Liver (tissue), 9 donors: ENCODE data around the gene DDX42. TPM values are rescaled to one million over a fixed set of nuclear protein-coding genes. Genes with fewer than 3 reads are reported as not detected.

Experiments
- DNase-seq: peaks from one replicate; pipeline ENCODE4 v3.0.0-alpha.2; 2017; ENCODE audit warnings: low spot score
- H3K27ac ChIP-seq, 2 donors: one replicate each; pipeline ENCODE4 v1.7.0; 2013; ENCODE audit warnings: inconsistent platforms in 2 of 2, low read length in 2 of 2, control low read depth in 1 of 2, low read depth in 1 of 2, mild to moderate bottlenecking in 1 of 2
- H3K27me3 ChIP-seq, 4 donors: one replicate each; pipeline versions ENCODE4 v1.6.1 to v1.7.0; 2013; ENCODE audit warnings: low read length in 3 of 4, inconsistent platforms in 1 of 4, mild to moderate bottlenecking in 1 of 4, moderate library complexity in 1 of 4; ENCODE audit not compliant: control insufficient read depth in 4 of 4, insufficient read depth in 4 of 4
- H3K36me3 ChIP-seq, 4 donors: one replicate each; pipeline versions ENCODE4 v1.6.1 to v1.7.0; 2013; ENCODE audit warnings: low read length in 3 of 4, mild to moderate bottlenecking in 3 of 4, low read depth in 1 of 4, moderate library complexity in 1 of 4; ENCODE audit not compliant: control insufficient read depth in 4 of 4, insufficient read depth in 3 of 4
- H3K4me1 ChIP-seq, 4 donors: one replicate each; pipeline versions ENCODE4 v1.6.1 to v1.7.0; 2013; ENCODE audit warnings: low read length in 3 of 4, mild to moderate bottlenecking in 3 of 4, moderate library complexity in 1 of 4; ENCODE audit not compliant: control insufficient read depth in 4 of 4, insufficient read depth in 4 of 4
- H3K4me3 ChIP-seq, 3 donors: one replicate each; pipeline versions ENCODE4 v1.6.1 to v1.7.0; 2013; ENCODE audit warnings: low read length in 3 of 3, control low read depth in 1 of 3, low read depth in 1 of 3, mild to moderate bottlenecking in 1 of 3
- H3K9ac ChIP-seq, 2 donors: one replicate each; pipeline ENCODE4 v1.7.0; 2013; ENCODE audit warnings: low read length in 2 of 2, mild to moderate bottlenecking in 2 of 2, moderate library complexity in 2 of 2, control low read depth in 1 of 2, low read depth in 1 of 2
- H3K9me3 ChIP-seq, 4 donors: one replicate each; pipeline versions ENCODE4 v1.6.1 to v1.7.0; 2013; ENCODE audit warnings: low read length in 3 of 4; ENCODE audit not compliant: control insufficient read depth in 4 of 4
- ATF3 ChIP-seq: IDR thresholded peaks from 2 replicates; pipeline ENCODE4 v1.6.1; 2016; ENCODE audit warnings: antibody characterized with exemption
- EGR1 ChIP-seq, 2 donors: IDR thresholded peaks; 2 replicates each; pipeline ENCODE4 v1.6.1; 2016 to 2018; ENCODE audit warnings: antibody characterized with exemption in 2 of 2, low read depth in 2 of 2
- FOXA1 ChIP-seq: IDR thresholded peaks from 2 replicates; pipeline ENCODE4 v1.6.1; 2016; ENCODE audit warnings: antibody characterized with exemption
- FOXA2 ChIP-seq: IDR thresholded peaks from 2 replicates; pipeline ENCODE4 v1.6.1; 2016; ENCODE audit warnings: antibody characterized with exemption
- GABPA ChIP-seq, 2 donors: IDR thresholded peaks in 1 of 2; conservative IDR thresholded peaks in 1 of 2; 2 replicates each; pipeline ENCODE4 v1.6.1; 2016; ENCODE audit warnings: antibody characterized with exemption in 2 of 2, mild to moderate bottlenecking in 1 of 2, moderate library complexity in 1 of 2
- HNF4A ChIP-seq, 2 donors: conservative IDR thresholded peaks; 2 replicates each; pipeline ENCODE4 v1.6.1; 2016; ENCODE audit warnings: antibody characterized with exemption in 2 of 2, mild to moderate bottlenecking in 2 of 2
- HNF4G ChIP-seq: IDR thresholded peaks from 2 replicates; pipeline ENCODE4 v1.6.1; 2016; ENCODE audit warnings: antibody characterized with exemption
- JUND ChIP-seq, 2 donors: IDR thresholded peaks; 2 replicates each; pipeline ENCODE4 v1.6.1; 2016; ENCODE audit warnings: antibody characterized with exemption in 2 of 2
- NR2F2 ChIP-seq: IDR thresholded peaks from 2 replicates; pipeline ENCODE4 v1.6.1; 2016; ENCODE audit warnings: antibody characterized with exemption
- RAD21 ChIP-seq, 2 donors: IDR thresholded peaks; 2 replicates each; pipeline ENCODE4 v1.6.1; 2016; ENCODE audit warnings: antibody characterized with exemption in 2 of 2, mild to moderate bottlenecking in 2 of 2
- RXRA ChIP-seq, 2 donors: IDR thresholded peaks; 2 replicates each; pipeline ENCODE4 v1.6.1; 2017 to 2018; ENCODE audit warnings: antibody characterized with exemption in 2 of 2, mild to moderate bottlenecking in 1 of 2
- SP1 ChIP-seq: IDR thresholded peaks from 2 replicates; pipeline ENCODE4 v1.6.1; 2018; ENCODE audit warnings: antibody characterized with exemption, mild to moderate bottlenecking
- TAF1 ChIP-seq: conservative IDR thresholded peaks from 2 replicates; pipeline ENCODE4 v1.6.1; 2016; ENCODE audit warnings: antibody characterized with exemption, mild to moderate bottlenecking
- YY1 ChIP-seq: IDR thresholded peaks from 2 replicates; pipeline ENCODE4 v1.6.1; 2016; ENCODE audit warnings: antibody characterized with exemption, mild to moderate bottlenecking
- WGBS: extraction: QIAGEN DNeasy Blood & Tissue Kit; methylation state at CpG from one replicate; pipeline ENCODE4 v1.1.7; 2013; 5-methylcytosine and 5-hydroxymethylcytosine counted together
- polyA plus RNA-seq, 2 donors: library from polyadenylated mRNA; stranded (reverse) in 1 of 2; unstranded in 1 of 2; fragments of 200-250 nt in 1 of 2; fragments of >200 nt in 1 of 2; fragmentation: Nextera tagmentation in 1 of 2; extraction: Ambion mirVana in 1 of 2; gene quantifications; one replicate each; pipeline versions ENCODE4 v1.2.1 to v1.2.3, GENCODE V29; 2013 to 2015
- total RNA-seq, 2 donors: library from RNA; depleted of rRNA; stranded (reverse); fragments of >200 nt; gene quantifications; one replicate each; pipeline ENCODE4 v1.2.3, GENCODE V29; 2014
- TF ChIP-seq, protein P1 (sequence below): IDR thresholded peaks from 2 replicates; pipeline ENCODE4 v1.6.1; 2016; ENCODE audit warnings: antibody characterized with exemption
- TF ChIP-seq, protein P2 (sequence below): fragments of 150-350 bp; IDR thresholded peaks from 2 replicates; pipeline ENCODE4 v1.5.1; 2017; ENCODE audit warnings: improper control_type of control experiment, low read depth, low read length; ENCODE audit not compliant: missing input control
- TF ChIP-seq, protein P3 (sequence below): IDR thresholded peaks from 2 replicates; pipeline ENCODE4 v1.6.1; 2016; ENCODE audit warnings: antibody characterized with exemption, mild to moderate bottlenecking
- TF ChIP-seq, protein P4 (sequence below): IDR thresholded peaks from 2 replicates; pipeline ENCODE4 v1.6.1; 2016; ENCODE audit warnings: antibody characterized with exemption
- donor health status: healthy.
- donor health status: healthy.
- donor health status: healthy.
- donor health status: healthy.
- donor health status: healthy.

The DDX42 gene
- total and polyA plus RNA-seq, 4 donors: 15.0 to 64.2 (median 29.9) TPM

GRCh38 chr17:63823659-63824331, 49.8 kb downstream of the DDX42 start:
- DNase-seq: no peak
- no peaks in the 10 kb centered on the region for H3K9me3 ChIP-seq
- no peak overlapping the region for H3K27ac ChIP-seq
- peaks cover 0 to 34% (median 29%) of the 10 kb centered on the region in 4 donors for H3K4me1 ChIP-seq
- no peaks in the 10 kb centered on the region for H3K27me3 ChIP-seq
- no peak overlapping the region for H3K9ac ChIP-seq
- no peak overlapping the region for H3K4me3 ChIP-seq
- peaks cover 4 to 61% (median 44%) of the 10 kb centered on the region in 4 donors for H3K36me3 ChIP-seq
- TF ChIP-seq, protein P1, sequence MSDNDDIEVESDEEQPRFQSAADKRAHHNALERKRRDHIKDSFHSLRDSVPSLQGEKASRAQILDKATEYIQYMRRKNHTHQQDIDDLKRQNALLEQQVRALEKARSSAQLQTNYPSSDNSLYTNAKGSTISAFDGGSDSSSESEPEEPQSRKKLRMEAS: no peak
- TF ChIP-seq HNF4G (no peak), FOXA2 (no peak), RXRA (IDR thresholded peaks at IDR 0.05) (no peak), JUND (IDR thresholded peaks at IDR 0.05) (no peak), EGR1 (IDR thresholded peaks at IDR 0.05; ENCODE audit: low read depth in 2 of 2) (no peak), SP1 (no peak), YY1 (no peak), TAF1 (no peak), GABPA (IDR thresholded peaks at IDR 0.05 in 1 of 2, conservative IDR thresholded peaks at IDR 0.05 in 1 of 2) (no peak), RAD21 (IDR thresholded peaks at IDR 0.05) (no peak), HNF4A (conservative IDR thresholded peaks at IDR 0.05) (no peak), ATF3 (no peak), NR2F2 (no peak), FOXA1 (no peak)
- TF ChIP-seq, protein P2, sequence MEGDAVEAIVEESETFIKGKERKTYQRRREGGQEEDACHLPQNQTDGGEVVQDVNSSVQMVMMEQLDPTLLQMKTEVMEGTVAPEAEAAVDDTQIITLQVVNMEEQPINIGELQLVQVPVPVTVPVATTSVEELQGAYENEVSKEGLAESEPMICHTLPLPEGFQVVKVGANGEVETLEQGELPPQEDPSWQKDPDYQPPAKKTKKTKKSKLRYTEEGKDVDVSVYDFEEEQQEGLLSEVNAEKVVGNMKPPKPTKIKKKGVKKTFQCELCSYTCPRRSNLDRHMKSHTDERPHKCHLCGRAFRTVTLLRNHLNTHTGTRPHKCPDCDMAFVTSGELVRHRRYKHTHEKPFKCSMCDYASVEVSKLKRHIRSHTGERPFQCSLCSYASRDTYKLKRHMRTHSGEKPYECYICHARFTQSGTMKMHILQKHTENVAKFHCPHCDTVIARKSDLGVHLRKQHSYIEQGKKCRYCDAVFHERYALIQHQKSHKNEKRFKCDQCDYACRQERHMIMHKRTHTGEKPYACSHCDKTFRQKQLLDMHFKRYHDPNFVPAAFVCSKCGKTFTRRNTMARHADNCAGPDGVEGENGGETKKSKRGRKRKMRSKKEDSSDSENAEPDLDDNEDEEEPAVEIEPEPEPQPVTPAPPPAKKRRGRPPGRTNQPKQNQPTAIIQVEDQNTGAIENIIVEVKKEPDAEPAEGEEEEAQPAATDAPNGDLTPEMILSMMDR: no peak
- TF ChIP-seq, protein P3, sequence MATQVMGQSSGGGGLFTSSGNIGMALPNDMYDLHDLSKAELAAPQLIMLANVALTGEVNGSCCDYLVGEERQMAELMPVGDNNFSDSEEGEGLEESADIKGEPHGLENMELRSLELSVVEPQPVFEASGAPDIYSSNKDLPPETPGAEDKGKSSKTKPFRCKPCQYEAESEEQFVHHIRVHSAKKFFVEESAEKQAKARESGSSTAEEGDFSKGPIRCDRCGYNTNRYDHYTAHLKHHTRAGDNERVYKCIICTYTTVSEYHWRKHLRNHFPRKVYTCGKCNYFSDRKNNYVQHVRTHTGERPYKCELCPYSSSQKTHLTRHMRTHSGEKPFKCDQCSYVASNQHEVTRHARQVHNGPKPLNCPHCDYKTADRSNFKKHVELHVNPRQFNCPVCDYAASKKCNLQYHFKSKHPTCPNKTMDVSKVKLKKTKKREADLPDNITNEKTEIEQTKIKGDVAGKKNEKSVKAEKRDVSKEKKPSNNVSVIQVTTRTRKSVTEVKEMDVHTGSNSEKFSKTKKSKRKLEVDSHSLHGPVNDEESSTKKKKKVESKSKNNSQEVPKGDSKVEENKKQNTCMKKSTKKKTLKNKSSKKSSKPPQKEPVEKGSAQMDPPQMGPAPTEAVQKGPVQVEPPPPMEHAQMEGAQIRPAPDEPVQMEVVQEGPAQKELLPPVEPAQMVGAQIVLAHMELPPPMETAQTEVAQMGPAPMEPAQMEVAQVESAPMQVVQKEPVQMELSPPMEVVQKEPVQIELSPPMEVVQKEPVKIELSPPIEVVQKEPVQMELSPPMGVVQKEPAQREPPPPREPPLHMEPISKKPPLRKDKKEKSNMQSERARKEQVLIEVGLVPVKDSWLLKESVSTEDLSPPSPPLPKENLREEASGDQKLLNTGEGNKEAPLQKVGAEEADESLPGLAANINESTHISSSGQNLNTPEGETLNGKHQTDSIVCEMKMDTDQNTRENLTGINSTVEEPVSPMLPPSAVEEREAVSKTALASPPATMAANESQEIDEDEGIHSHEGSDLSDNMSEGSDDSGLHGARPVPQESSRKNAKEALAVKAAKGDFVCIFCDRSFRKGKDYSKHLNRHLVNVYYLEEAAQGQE: no peak
- TF ChIP-seq, protein P4, sequence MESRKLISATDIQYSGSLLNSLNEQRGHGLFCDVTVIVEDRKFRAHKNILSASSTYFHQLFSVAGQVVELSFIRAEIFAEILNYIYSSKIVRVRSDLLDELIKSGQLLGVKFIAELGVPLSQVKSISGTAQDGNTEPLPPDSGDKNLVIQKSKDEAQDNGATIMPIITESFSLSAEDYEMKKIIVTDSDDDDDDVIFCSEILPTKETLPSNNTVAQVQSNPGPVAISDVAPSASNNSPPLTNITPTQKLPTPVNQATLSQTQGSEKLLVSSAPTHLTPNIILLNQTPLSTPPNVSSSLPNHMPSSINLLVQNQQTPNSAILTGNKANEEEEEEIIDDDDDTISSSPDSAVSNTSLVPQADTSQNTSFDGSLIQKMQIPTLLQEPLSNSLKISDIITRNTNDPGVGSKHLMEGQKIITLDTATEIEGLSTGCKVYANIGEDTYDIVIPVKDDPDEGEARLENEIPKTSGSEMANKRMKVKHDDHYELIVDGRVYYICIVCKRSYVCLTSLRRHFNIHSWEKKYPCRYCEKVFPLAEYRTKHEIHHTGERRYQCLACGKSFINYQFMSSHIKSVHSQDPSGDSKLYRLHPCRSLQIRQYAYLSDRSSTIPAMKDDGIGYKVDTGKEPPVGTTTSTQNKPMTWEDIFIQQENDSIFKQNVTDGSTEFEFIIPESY: no peak
- WGBS: 96% methylated on average over 13 of the region's 13 CpGs
